ENCODE data around the gene CAMKMT.

- TF ChIP-seq CTCF (conservative IDR thresholded peaks at IDR 0.05 in 1 of 2, IDR thresholded peaks at IDR 0.05 in 1 of 2; ENCODE audit: extremely low read depth in 1 of 2, insufficient read depth in 1 of 2, low read depth in 1 of 2, low read length in 2 of 2) (no peak), EZH2 (IDR thresholded peaks at IDR 0.05; ENCODE audit: borderline replicate concordance, low read length) (no peak)
These were observed 180.8 kb downstream of the CAMKMT start for GRCh38 chr2:44542520-44542919.

Measured in mammary epithelial cell (primary cell).